ENCODE measurements around the gene ATP12A. TPM values are rescaled to one million over a fixed set of nuclear protein-coding genes. Genes with fewer than 3 reads are reported as not detected.

ATP12A gene
- total and polyA plus RNA-seq, 2 of the 8 experiments (the other 6 are each of a cell fraction or from before 2014, with no cell fraction given): 0.80 to 1.3 TPM

DNA sequence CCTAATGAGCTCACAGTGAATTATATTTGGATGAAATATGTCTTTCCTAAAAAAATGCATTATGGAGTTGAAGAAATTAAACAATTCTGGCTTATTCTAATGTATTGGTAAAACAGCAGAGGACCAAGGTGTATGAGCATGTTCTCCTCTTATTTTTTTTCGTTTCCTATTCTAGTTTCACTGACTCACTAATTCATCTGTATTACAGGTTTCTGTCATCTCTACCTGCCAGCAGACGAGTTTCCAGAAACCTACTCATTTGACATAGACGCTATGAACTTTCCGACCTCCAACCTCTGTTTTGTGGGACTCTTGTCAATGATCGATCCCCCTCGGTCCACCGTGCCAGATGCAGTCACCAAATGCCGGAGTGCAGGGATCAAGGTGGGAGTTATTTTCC, 20.3 kb downstream of the ATP12A start:
- Histone ChIP-seq H4K5ac (ENCODE audit: insufficient read length, low read depth, low read length) (no peak overlapping the region), H3K4me3 (ENCODE audit: extremely low read depth in 1 of 4, insufficient read depth in 2 of 4, low read depth in 3 of 4, low read length in 4 of 4) (no peak overlapping the region), H2BK12ac (ENCODE audit: low read depth, low read length) (no peak overlapping the region), H3K14ac (ENCODE audit: insufficient read length) (no peak overlapping the region), H4K8ac (ENCODE audit: extremely low read depth, insufficient read depth, low read length) (no peak overlapping the region), H3K18ac (ENCODE audit: extremely low read depth, low read length) (no peak overlapping the region), H3K36me3 (ENCODE audit: control insufficient read depth in 2 of 4, insufficient read depth in 4 of 4, low read length in 3 of 4) (no peaks in the 10 kb centered on the region), H3K79me1 (ENCODE audit: low read depth, low read length) (no peaks in the 10 kb centered on the region), H3K4me1 (replicated peaks in 1 of 4; ENCODE audit: control insufficient read depth in 3 of 4, insufficient read depth in 4 of 4, low read length in 3 of 4) (no peaks in the 10 kb centered on the region; a peak in 1 of 7 replicates), H3K23me2 (ENCODE audit: low read depth, low read length) (no peaks in the 10 kb centered on the region), H2AFZ (ENCODE audit: low read length) (no peak overlapping the region), H3K27me3 (replicated peaks in 1 of 4; ENCODE audit: control insufficient read depth in 3 of 4, extremely low read depth in 1 of 4, insufficient read depth in 3 of 4, low read length in 3 of 4) (no peaks in the 10 kb centered on the region), H3K79me2 (ENCODE audit: control insufficient read depth in 1 of 2, insufficient read depth in 2 of 2, low read length in 2 of 2) (no peaks in the 10 kb centered on the region), H4K20me1 (replicated peaks in 1 of 2; ENCODE audit: control insufficient read depth in 1 of 2, insufficient read depth in 2 of 2, low read length in 2 of 2) (no peaks in the 10 kb centered on the region), H3K4me2 (ENCODE audit: insufficient read depth in 1 of 2, low read depth in 2 of 2, low read length in 2 of 2) (no peak overlapping the region), H3K9me3 (ENCODE audit: insufficient read depth in 2 of 2, low read depth in 1 of 2, low read length in 1 of 2) (no peaks in the 10 kb centered on the region), H4K91ac (replicated peaks; ENCODE audit: insufficient read length, low read length) (no peak overlapping the region), H2BK120ac (replicated peaks; ENCODE audit: low read depth, low read length) (no peak overlapping the region), H2AK5ac (ENCODE audit: low read depth, low read length) (no peak overlapping the region), H2BK5ac (ENCODE audit: low read depth, low read length) (no peak overlapping the region; the same call in 1 of the 2 replicates), H2BK15ac (ENCODE audit: low read length) (no peak overlapping the region), H2BK20ac (ENCODE audit: low read length) (no peak overlapping the region), H3K23ac (ENCODE audit: insufficient read length) (no peak overlapping the region), H3K4ac (replicated peaks; ENCODE audit: insufficient read length, low read depth, low read length) (no peak overlapping the region), H3K56ac (replicated peaks; ENCODE audit: insufficient read length, low read depth, low read length) (no peak overlapping the region), H3K27ac (ENCODE audit: low read depth, low read length) (no peak overlapping the region), H3K9ac (replicated peaks in 1 of 4; ENCODE audit: extremely low read depth in 1 of 4, low read depth in 3 of 4, low read length in 3 of 4) (no peak overlapping the region)
- WGBS, 2 experiments (ENCODE audit: extremely low coverage in 1 of 2, insufficient coverage in 1 of 2, insufficient read length in 1 of 2, insufficient replicate concordance in 2 of 2, low coverage in 1 of 2, low lambda C conversion rate in 2 of 2, missing lambda C conversion rate in 1 of 2): 89% methylated on average over 8 of the region's 8 CpGs; no CpG with 5 or more reads in 1 of the 2 experiments
- POLR2A ChIA-PET (ENCODE audit: partially characterized antibody): interaction anchor here (0.6 kb wide), 1 partner anchor 497 kb away, joined by 3 read pairs; no protein-coding TSS in a partner anchor
- FAIRE-seq (no peak), DNase-seq (ENCODE audit: low read depth in 1 of 2, low spot score in 2 of 2) (no peak)
- CTCF ChIA-PET (ENCODE audit: partially characterized antibody): interaction anchor here (0.6 to 2.7 kb wide), 2 partner anchors 26 to 287 kb away, joined by 3 to 11 read pairs; no protein-coding TSS in a partner anchor
- TF ChIP-seq SAP30 (IDR thresholded peaks at IDR 0.05; ENCODE audit: insufficient read depth, insufficient replicate concordance, low read length) (no peak), TAF7 (optimal IDR thresholded peaks at IDR 0.05; ENCODE audit: borderline replicate concordance, low read depth, low read length) (no peak), RFX5 (IDR thresholded peaks at IDR 0.05; ENCODE audit: borderline replicate concordance, low read depth, low read length) (no peak), JUN (IDR thresholded peaks at IDR 0.05; ENCODE audit: low read depth, low read length) (no peak), EGR1 (IDR thresholded peaks at IDR 0.05; ENCODE audit: borderline replicate concordance, low read depth, low read length) (no peak), RXRA (IDR thresholded peaks at IDR 0.05; ENCODE audit: insufficient read depth, low read depth, low read length) (no peak), BRCA1 (IDR thresholded peaks at IDR 0.05; ENCODE audit: low read depth, low read length) (no peak), EZH2 (IDR thresholded peaks at IDR 0.05; ENCODE audit: low read depth, low read length, severe bottlenecking) (no peak), FOSL1 (IDR thresholded peaks at IDR 0.05; ENCODE audit: insufficient read depth, low read depth, low read length) (no peak), KDM4A (IDR thresholded peaks at IDR 0.05; ENCODE audit: low read depth, low read length, severe bottlenecking) (no peak), SRF (IDR thresholded peaks at IDR 0.05; ENCODE audit: low read depth, low read length) (no peak), SP1 (IDR thresholded peaks at IDR 0.05; ENCODE audit: low read depth, low read length) (no peak), CBX8 (IDR thresholded peaks at IDR 0.05; ENCODE audit: borderline replicate concordance, low read depth, low read length) (no peak), NRF1 (IDR thresholded peaks at IDR 0.05; ENCODE audit: low read depth, low read length) (no peak), SP2 (IDR thresholded peaks at IDR 0.05; ENCODE audit: low read length) (no peak)

All from H1 (cell line).